Type B pancreatic cell (in vitro differentiated cells): ENCODE data around the gene LSM11. TPM values are rescaled to one million over a fixed set of nuclear protein-coding genes. Genes with fewer than 3 reads are reported as not detected.

Experiments
- DNase-seq: peaks from one replicate; pipeline ENCODE4 v3.0.0; 2021; ENCODE audit warnings: mixed read lengths; ENCODE audit not compliant: unreplicated experiment; ENCODE audit errors: extremely low spot score
- H3K27ac Mint-ChIP-seq: 2 replicates; pipeline ENCODE4 v1.8.0; 2021; ENCODE audit warnings: mild to moderate bottlenecking, mixed read lengths
- H3K27me3 Mint-ChIP-seq: 2 replicates; pipeline ENCODE4 v1.8.0; 2021; ENCODE audit warnings: mixed read lengths
- H3K36me3 Mint-ChIP-seq: 2 replicates; pipeline ENCODE4 v1.8.0; 2021; ENCODE audit warnings: mixed read lengths
- H3K4me1 Mint-ChIP-seq: one replicate; pipeline ENCODE4 v1.8.0; 2021; ENCODE audit warnings: mixed read lengths; ENCODE audit not compliant: unreplicated experiment
- H3K4me3 Mint-ChIP-seq: 2 replicates; pipeline ENCODE4 v1.8.0; 2021; ENCODE audit warnings: mild to moderate bottlenecking, mixed read lengths
- H3K9me3 Mint-ChIP-seq: 2 replicates; pipeline ENCODE4 v1.8.0; 2021; ENCODE audit warnings: mixed read lengths
- total RNA-seq: library from RNA; stranded (reverse); gene quantifications from 2 replicates; pipeline ENCODE4 v1.2.1, GENCODE V29; 2021; ENCODE audit warnings: low replicate concordance
- TF ChIP-seq, protein P1 (sequence below): fragments of 200-600 bp; sonication (generic); conservative IDR thresholded peaks from 2 replicates; pipeline ENCODE4 v1.5.0; 2021; ENCODE audit warnings: antibody characterized with exemption, mild to moderate bottlenecking

Gene LSM11
- total RNA-seq, 1 donor from 2014 or later = 7.1 TPM

DNA sequence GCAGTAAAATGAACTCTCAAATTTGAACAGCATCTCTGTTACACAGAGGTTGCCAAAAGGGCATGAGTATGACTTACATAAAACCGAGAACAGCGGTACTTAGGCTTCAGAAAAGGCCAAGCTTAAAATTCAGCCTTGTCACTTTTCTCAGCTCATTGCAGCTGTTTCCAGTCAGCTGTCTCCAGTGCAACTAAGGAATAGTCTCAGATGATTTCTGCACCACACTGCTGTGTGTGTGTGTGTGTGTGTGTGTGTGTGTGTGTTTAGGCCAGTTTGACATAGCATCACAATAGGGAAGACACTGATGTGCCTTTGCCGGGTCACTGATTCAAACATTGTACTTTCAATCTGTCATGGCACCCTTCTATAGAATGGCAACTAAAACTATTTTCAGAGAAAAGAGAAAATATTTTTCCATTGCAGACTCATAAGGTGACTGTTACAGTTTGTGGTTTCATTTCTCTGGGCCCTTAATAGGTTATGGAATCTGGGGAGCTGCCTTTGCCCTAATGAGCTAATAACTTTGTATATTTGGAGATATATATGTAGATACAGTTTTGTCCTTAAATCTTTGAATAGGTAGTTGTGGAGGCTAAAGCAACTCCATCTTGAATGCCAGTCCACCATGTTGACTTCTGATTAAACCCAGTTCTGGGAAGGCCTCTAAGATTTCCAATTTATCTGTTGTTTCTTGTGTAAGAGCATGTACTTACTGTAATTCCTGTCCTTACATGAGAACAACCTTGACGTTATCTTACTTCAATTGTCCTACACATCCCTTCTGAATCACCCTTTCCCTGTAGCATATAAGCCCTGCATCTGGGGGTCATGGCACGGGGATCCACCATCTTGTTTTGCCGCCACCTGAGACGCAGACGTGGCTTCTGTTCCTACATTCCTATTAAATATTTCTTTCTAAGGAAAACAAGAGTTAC lies 4.5 kb downstream of the LSM11 start:
- Mint-ChIP-seq H3K27ac (no peak overlapping the region), H3K9me3 (no peaks in the 10 kb centered on the region), H3K4me3 (no peak overlapping the region), H3K36me3 (peaks cover 3% of the 10 kb centered on the region), H3K27me3 (peaks cover 5% of the 10 kb centered on the region), H3K4me1 (peaks cover 18% of the 10 kb centered on the region)
- DNase-seq = no peak
- TF ChIP-seq, protein P1, sequence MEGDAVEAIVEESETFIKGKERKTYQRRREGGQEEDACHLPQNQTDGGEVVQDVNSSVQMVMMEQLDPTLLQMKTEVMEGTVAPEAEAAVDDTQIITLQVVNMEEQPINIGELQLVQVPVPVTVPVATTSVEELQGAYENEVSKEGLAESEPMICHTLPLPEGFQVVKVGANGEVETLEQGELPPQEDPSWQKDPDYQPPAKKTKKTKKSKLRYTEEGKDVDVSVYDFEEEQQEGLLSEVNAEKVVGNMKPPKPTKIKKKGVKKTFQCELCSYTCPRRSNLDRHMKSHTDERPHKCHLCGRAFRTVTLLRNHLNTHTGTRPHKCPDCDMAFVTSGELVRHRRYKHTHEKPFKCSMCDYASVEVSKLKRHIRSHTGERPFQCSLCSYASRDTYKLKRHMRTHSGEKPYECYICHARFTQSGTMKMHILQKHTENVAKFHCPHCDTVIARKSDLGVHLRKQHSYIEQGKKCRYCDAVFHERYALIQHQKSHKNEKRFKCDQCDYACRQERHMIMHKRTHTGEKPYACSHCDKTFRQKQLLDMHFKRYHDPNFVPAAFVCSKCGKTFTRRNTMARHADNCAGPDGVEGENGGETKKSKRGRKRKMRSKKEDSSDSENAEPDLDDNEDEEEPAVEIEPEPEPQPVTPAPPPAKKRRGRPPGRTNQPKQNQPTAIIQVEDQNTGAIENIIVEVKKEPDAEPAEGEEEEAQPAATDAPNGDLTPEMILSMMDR = no peak

DNA sequence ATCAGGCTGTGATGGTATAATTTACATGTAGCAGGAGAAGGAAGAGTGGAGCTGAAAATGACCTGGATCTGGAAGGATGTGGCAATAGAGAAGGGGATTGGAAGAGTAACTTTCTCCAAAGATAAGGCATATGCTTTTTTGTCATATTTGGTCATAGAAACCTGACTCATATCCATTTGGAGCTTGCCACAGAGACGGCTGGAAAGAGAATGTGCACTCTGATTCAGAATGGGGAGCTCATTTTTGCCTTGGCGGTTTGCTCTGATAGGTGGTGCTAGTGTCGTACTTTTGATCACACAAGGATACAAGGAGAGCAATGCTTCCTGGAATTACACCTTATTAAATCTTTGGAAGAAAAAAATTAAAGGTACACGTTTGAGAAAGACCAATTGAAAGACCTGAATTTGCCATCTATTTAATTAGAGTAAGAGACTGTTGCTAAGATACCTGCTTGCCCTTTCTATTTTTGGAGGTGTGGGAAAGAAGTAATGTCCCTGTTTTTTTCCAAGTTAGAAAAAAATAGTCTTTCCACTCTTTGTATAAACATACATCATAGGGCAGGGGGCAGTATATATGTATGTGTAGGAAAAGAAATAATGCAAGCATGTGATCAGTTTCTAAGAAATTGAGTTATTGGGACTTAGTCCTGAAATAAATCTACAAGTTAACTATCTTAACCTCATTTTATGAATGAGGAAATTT lies 5.4 kb downstream of the LSM11 start:
- H3K4me3 Mint-ChIP-seq = no peak overlapping the region

DNA sequence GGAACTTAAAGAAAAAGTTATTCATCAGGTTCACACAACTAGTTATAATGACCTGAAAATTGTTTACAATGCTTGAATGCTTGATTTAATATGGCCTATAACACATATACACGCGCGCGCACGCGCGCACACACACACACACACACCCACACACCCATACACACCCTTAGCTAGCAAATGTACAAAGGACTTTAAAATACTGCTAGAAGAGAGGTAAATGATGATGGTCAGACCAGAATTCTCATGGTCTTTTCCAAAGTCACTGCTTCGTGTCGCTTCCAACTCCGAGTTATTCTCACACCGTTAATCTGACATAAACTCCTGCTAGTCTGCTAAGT lies 5.9 kb downstream of the LSM11 start:
- DNase-seq = no peak
- H3K36me3 Mint-ChIP-seq = peaks cover 3% of the 10 kb centered on the region
- H3K27ac Mint-ChIP-seq = no peak overlapping the region
- H3K9me3 Mint-ChIP-seq = no peaks in the 10 kb centered on the region
- H3K4me1 Mint-ChIP-seq = peaks cover 15% of the 10 kb centered on the region
- no peak overlapping the region for H3K4me3 Mint-ChIP-seq
- TF ChIP-seq, protein P1 = no peak
- H3K27me3 Mint-ChIP-seq = peaks cover 2% of the 10 kb centered on the region

More for the DNA sequence above, 5.4 kb downstream of the LSM11 start:
- Mint-ChIP-seq H3K27ac (no peak overlapping the region), H3K9me3 (no peaks in the 10 kb centered on the region), H3K27me3 (peaks cover 5% of the 10 kb centered on the region), H3K36me3 (peaks cover 3% of the 10 kb centered on the region), H3K4me1 (peaks cover 18% of the 10 kb centered on the region)
- no peak for DNase-seq
- TF ChIP-seq, protein P1 = no peak

DNA sequence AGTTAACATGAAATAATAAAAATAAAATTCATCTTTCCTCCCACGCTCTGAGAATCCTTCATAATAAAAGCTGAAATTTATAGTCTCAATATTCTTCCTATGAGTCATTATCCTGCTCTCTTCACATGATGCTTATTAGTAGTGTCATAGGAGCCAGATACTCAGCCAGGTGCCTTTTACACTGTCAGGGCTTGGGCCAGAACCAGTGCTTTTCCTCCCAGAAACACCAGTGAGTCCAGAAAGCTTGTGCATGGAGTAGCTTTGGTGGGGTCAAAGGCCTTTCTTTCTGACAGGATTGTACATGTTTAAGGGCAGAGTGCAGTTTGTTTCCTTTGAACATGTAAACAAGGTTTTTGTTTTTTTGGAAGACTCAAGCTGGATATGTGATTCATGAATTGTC lies 6.8 kb downstream of the LSM11 start:
- no peak overlapping the region for H3K27ac Mint-ChIP-seq
- no peak for DNase-seq
- TF ChIP-seq, protein P1 = no peak
- H3K9me3 Mint-ChIP-seq = no peaks in the 10 kb centered on the region
- H3K36me3 Mint-ChIP-seq = peaks cover 3% of the 10 kb centered on the region
- H3K27me3 Mint-ChIP-seq = no peaks in the 10 kb centered on the region
- peaks cover 11% of the 10 kb centered on the region for H3K4me1 Mint-ChIP-seq
- no peak overlapping the region for H3K4me3 Mint-ChIP-seq

DNA sequence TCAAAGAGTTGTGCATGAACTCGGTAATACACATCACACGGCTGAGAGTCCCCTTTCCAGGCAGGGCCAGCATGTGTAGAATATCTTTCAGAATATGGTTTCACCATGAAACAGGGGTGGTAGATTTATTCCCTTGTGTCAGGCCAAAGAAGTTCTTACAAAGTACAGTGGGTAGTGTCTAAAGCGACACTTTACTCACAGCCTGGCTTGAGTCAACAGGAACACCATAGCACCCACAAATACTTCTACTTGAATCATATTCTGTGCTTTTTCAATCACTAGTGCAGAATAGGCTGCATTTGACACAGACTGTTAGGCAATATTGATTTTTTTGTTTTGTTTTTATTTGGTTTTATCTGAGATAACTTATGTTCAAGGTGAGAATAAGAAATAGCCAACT lies 12.6 kb downstream of the LSM11 start:
- no peaks in the 10 kb centered on the region for H3K9me3 Mint-ChIP-seq
- H3K36me3 Mint-ChIP-seq = peaks cover 14% of the 10 kb centered on the region
- H3K27me3 Mint-ChIP-seq = peaks cover 2% of the 10 kb centered on the region
- no peaks in the 10 kb centered on the region for H3K4me1 Mint-ChIP-seq
- DNase-seq = no peak
- H3K27ac Mint-ChIP-seq = no peak overlapping the region
- TF ChIP-seq, protein P1 = no peak
- no peak overlapping the region for H3K4me3 Mint-ChIP-seq
